Placental pericyte (primary cell): ENCODE data around the gene NFATC1. TPM values are rescaled to one million over a fixed set of nuclear protein-coding genes. Genes with fewer than 3 reads are reported as not detected.

Experiments
- small RNA-seq: library from RNA; depleted of rRNA; stranded (forward); fragments of <200 nt; gene quantifications from one replicate; pipeline ENCODE3, GENCODE V24; 2012; ENCODE audit warnings: low replicate concordance
- total RNA-seq: library from RNA; depleted of rRNA; stranded (reverse); fragments of >200 nt; gene quantifications from 2 replicates; pipeline ENCODE4 v1.2.3, GENCODE V29; 2012

NFATC1 gene
- 2.6 and 3.7 TPM in 2 replicates for total RNA-seq

GRCh38 chr18:79395761-79396404 is at the start of gene NFATC1:
Gene NFATC1 (plus strand): TSS chr18:79395930. CDS start chr18:79396225, 295 bp downstream.

Small RNA genes lying within 50 kb of the gene (small RNA-seq; reads per million reads assigned to genes)
- not detected for gene AC018445.2
